ENCODE data around the gene IL36B.

IL36B gene

GRCh38 chr2:112995346-112995920, 57.2 kb downstream of the IL36B start:
- Histone ChIP-seq H3K4me3 (ENCODE audit: low read length) (no peak overlapping the region), H3K9ac (ENCODE audit: low read length) (no peak overlapping the region), H3K4me1 (ENCODE audit: control insufficient read depth, insufficient read depth, low read length) (peaks cover 7% of the 10 kb centered on the region), H3K27me3 (ENCODE audit: control insufficient read depth, insufficient read depth, low read length) (no peaks in the 10 kb centered on the region), H3K9me3 (ENCODE audit: control insufficient read depth, low read length) (no peaks in the 10 kb centered on the region), H3K36me3 (ENCODE audit: control insufficient read depth, insufficient read depth, low read length) (no peaks in the 10 kb centered on the region)

- no peak overlapping the region for H3K4me3 ChIP-seq (ENCODE audit: low read length)
- H3K9me3 ChIP-seq (ENCODE audit: control insufficient read depth, low read length), result no peaks in the 10 kb centered on the region
- no peaks in the 10 kb centered on the region for H3K27me3 ChIP-seq (ENCODE audit: control insufficient read depth, insufficient read depth, low read length)
- no peaks in the 10 kb centered on the region for H3K36me3 ChIP-seq (ENCODE audit: control insufficient read depth, insufficient read depth, low read length)
- peaks cover 7% of the 10 kb centered on the region for H3K4me1 ChIP-seq (ENCODE audit: control insufficient read depth, insufficient read depth, low read length)
- no peak overlapping the region for H3K9ac ChIP-seq (ENCODE audit: low read length)
These were observed 58.0 kb downstream of the IL36B start for GRCh38 chr2:112994648-112995047.

- H3K9ac ChIP-seq (ENCODE audit: low read length), result no peak overlapping the region
- no peaks in the 10 kb centered on the region for H3K36me3 ChIP-seq (ENCODE audit: control insufficient read depth, insufficient read depth, low read length)
- no peaks in the 10 kb centered on the region for H3K27me3 ChIP-seq (ENCODE audit: control insufficient read depth, insufficient read depth, low read length)
- H3K9me3 ChIP-seq (ENCODE audit: control insufficient read depth, low read length), result no peaks in the 10 kb centered on the region
- no peak overlapping the region for H3K4me3 ChIP-seq (ENCODE audit: low read length)
- H3K4me1 ChIP-seq (ENCODE audit: control insufficient read depth, insufficient read depth, low read length), result peaks cover 7% of the 10 kb centered on the region
These were observed 58.8 kb downstream of the IL36B start for GRCh38 chr2:112993831-112994230.

- H3K9me3 ChIP-seq (ENCODE audit: control insufficient read depth, low read length), result no peaks in the 10 kb centered on the region
- H3K27me3 ChIP-seq (ENCODE audit: control insufficient read depth, insufficient read depth, low read length), result no peaks in the 10 kb centered on the region
- no peak overlapping the region for H3K9ac ChIP-seq (ENCODE audit: low read length)
- H3K36me3 ChIP-seq (ENCODE audit: control insufficient read depth, insufficient read depth, low read length), result no peaks in the 10 kb centered on the region
- no peak overlapping the region for H3K4me3 ChIP-seq (ENCODE audit: low read length)
- peaks cover 7% of the 10 kb centered on the region for H3K4me1 ChIP-seq (ENCODE audit: control insufficient read depth, insufficient read depth, low read length)
These were observed 63.1 kb downstream of the IL36B start for GRCh38 chr2:112989611-112990010.

GRCh38 chr2:112985090-112985489, 67.6 kb downstream of the IL36B start:
- H3K4me3 ChIP-seq (ENCODE audit: low read length), result no peak overlapping the region

GRCh38 chr2:112980537-112980936, 72.1 kb downstream of the IL36B start:
- no peak overlapping the region for H3K4me3 ChIP-seq (ENCODE audit: low read length)
- no peaks in the 10 kb centered on the region for H3K36me3 ChIP-seq (ENCODE audit: control insufficient read depth, insufficient read depth, low read length)
- H3K9ac ChIP-seq (ENCODE audit: low read length), result no peak overlapping the region
- H3K4me1 ChIP-seq (ENCODE audit: control insufficient read depth, insufficient read depth, low read length), result no peaks in the 10 kb centered on the region
- no peaks in the 10 kb centered on the region for H3K9me3 ChIP-seq (ENCODE audit: control insufficient read depth, low read length)
- peaks cover 5% of the 10 kb centered on the region for H3K27me3 ChIP-seq (ENCODE audit: control insufficient read depth, insufficient read depth, low read length)

More at GRCh38 chr2:112985090-112985489, 67.6 kb downstream of the IL36B start:
- no peaks in the 10 kb centered on the region for H3K4me1 ChIP-seq (ENCODE audit: control insufficient read depth, insufficient read depth, low read length)
- H3K9me3 ChIP-seq (ENCODE audit: control insufficient read depth, low read length), result no peaks in the 10 kb centered on the region
- no peaks in the 10 kb centered on the region for H3K27me3 ChIP-seq (ENCODE audit: control insufficient read depth, insufficient read depth, low read length)
- no peaks in the 10 kb centered on the region for H3K36me3 ChIP-seq (ENCODE audit: control insufficient read depth, insufficient read depth, low read length)
- no peak overlapping the region for H3K9ac ChIP-seq (ENCODE audit: low read length)

- no peaks in the 10 kb centered on the region for H3K9me3 ChIP-seq (ENCODE audit: control insufficient read depth, low read length)
- no peak overlapping the region for H3K9ac ChIP-seq (ENCODE audit: low read length)
- H3K27me3 ChIP-seq (ENCODE audit: control insufficient read depth, insufficient read depth, low read length), result peaks cover 5% of the 10 kb centered on the region
- no peak overlapping the region for H3K4me3 ChIP-seq (ENCODE audit: low read length)
- H3K36me3 ChIP-seq (ENCODE audit: control insufficient read depth, insufficient read depth, low read length), result no peaks in the 10 kb centered on the region
- H3K4me1 ChIP-seq (ENCODE audit: control insufficient read depth, insufficient read depth, low read length), result no peaks in the 10 kb centered on the region
These were observed 72.9 kb downstream of the IL36B start for GRCh38 chr2:112979731-112980130.

GRCh38 chr2:112977559-112978056, 75.1 kb downstream of the IL36B start, which contains the start of gene IL36G:
TSS of gene IL36G (plus strand) at chr2:112978006. CDS start at chr2:112978639, 633 bp downstream.
- H3K4me3 ChIP-seq (ENCODE audit: low read length), result no peak within 1 kb of the TSS
- H3K36me3 ChIP-seq (ENCODE audit: control insufficient read depth, insufficient read depth, low read length), result no peaks in the 10 kb centered on the region
- no peaks in the 10 kb centered on the region for H3K4me1 ChIP-seq (ENCODE audit: control insufficient read depth, insufficient read depth, low read length)
- H3K27me3 ChIP-seq (ENCODE audit: control insufficient read depth, insufficient read depth, low read length), result peaks cover 5% of the 10 kb centered on the region
- no peaks in the 10 kb centered on the region for H3K9me3 ChIP-seq (ENCODE audit: control insufficient read depth, low read length)
- H3K9ac ChIP-seq (ENCODE audit: low read length), result no peak within 1 kb of the TSS
